Mucosa of stomach (tissue), 1 donor: Measurements from ENCODE around the gene RAB23.

Source experiments
- H3K27me3 ChIP-seq: one replicate; pipeline ENCODE4 v1.7.0; 2013; ENCODE audit warnings: mild to moderate bottlenecking, low read length; ENCODE audit not compliant: control insufficient read depth, insufficient read depth
- H3K36me3 ChIP-seq: one replicate; pipeline ENCODE4 v1.7.0; 2013; ENCODE audit warnings: low read length; ENCODE audit not compliant: control insufficient read depth, insufficient read depth
- H3K4me1 ChIP-seq: one replicate; pipeline ENCODE4 v1.7.0; 2013; ENCODE audit warnings: mild to moderate bottlenecking, low read length; ENCODE audit not compliant: control insufficient read depth, insufficient read depth
- H3K4me3 ChIP-seq: one replicate; pipeline ENCODE4 v1.7.0; 2013; ENCODE audit warnings: low read length
- H3K9ac ChIP-seq: one replicate; pipeline ENCODE4 v1.7.0; 2013; ENCODE audit warnings: mild to moderate bottlenecking, low read length, moderate library complexity
- H3K9me3 ChIP-seq: one replicate; pipeline ENCODE4 v1.7.0; 2013; ENCODE audit warnings: mild to moderate bottlenecking, low read length, moderate library complexity; ENCODE audit not compliant: control insufficient read depth
- donor health status: Pancreatic carcinoma.

The RAB23 gene

GRCh38 chr6:57221936-57222742 lies at the start of gene RAB23:
TSS of gene RAB23 (minus strand) at chr6:57222307. CDS start at chr6:57210380, 11,927 bp downstream.
- Histone ChIP-seq H3K4me3 (peak within 1 kb of the TSS; percentile 89), H3K27me3 (no peaks in the 10 kb centered on the region), H3K36me3 (no peaks in the 10 kb centered on the region), H3K9me3 (no peaks in the 10 kb centered on the region), H3K4me1 (no peaks in the 10 kb centered on the region), H3K9ac (peak within 1 kb of the TSS; percentile 82)

GRCh38 chr6:57268294-57268640 lies 46.2 kb upstream of the RAB23 start:
- Histone ChIP-seq H3K9ac (no peak overlapping the region), H3K4me1 (no peaks in the 10 kb centered on the region), H3K27me3 (no peaks in the 10 kb centered on the region)

GRCh38 chr6:57267586-57268293 lies 45.6 kb upstream of the RAB23 start:
- Histone ChIP-seq H3K4me3 (no peak overlapping the region), H3K4me1 (no peaks in the 10 kb centered on the region), H3K9me3 (no peaks in the 10 kb centered on the region), H3K27me3 (no peaks in the 10 kb centered on the region), H3K9ac (no peak overlapping the region), H3K36me3 (no peaks in the 10 kb centered on the region)

More at GRCh38 chr6:57268294-57268640, 46.2 kb upstream of the RAB23 start:
- Histone ChIP-seq H3K9me3 (no peaks in the 10 kb centered on the region), H3K36me3 (no peaks in the 10 kb centered on the region), H3K4me3 (no peak overlapping the region)

DNA sequence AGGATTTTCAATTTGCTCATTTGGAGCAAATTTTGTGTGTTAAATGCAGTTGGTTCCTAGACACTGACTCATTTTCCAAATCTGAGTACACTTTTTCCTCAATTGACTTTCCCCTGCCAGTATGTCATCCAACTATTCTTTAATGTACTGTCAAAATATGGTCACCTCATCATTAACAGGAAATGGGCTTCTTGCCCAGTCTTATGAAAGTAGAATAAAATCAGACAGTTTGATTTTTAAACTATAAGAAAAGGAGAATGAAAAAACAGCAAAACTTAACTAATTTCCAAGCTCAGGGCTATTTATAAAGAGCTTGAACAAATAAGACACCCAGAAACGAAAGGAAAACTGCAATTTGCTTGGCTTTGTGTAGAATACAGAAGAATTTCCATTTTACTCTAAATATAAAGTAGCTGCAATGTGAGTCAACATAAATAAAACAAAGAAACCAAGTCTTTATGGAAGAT lies 43.7 kb upstream of the RAB23 start:
- H3K36me3 ChIP-seq = no peaks in the 10 kb centered on the region
- H3K4me1 ChIP-seq = no peaks in the 10 kb centered on the region

GRCh38 chr6:57263739-57264138 lies 41.6 kb upstream of the RAB23 start:
- H3K4me1 ChIP-seq = no peaks in the 10 kb centered on the region
- H3K27me3 ChIP-seq = no peaks in the 10 kb centered on the region
- no peak overlapping the region for H3K4me3 ChIP-seq
- H3K9ac ChIP-seq = no peak overlapping the region
- no peaks in the 10 kb centered on the region for H3K9me3 ChIP-seq
- no peaks in the 10 kb centered on the region for H3K36me3 ChIP-seq

More for the DNA sequence above, 43.7 kb upstream of the RAB23 start:
- no peaks in the 10 kb centered on the region for H3K9me3 ChIP-seq
- H3K9ac ChIP-seq = no peak overlapping the region
- no peak overlapping the region for H3K4me3 ChIP-seq
- no peaks in the 10 kb centered on the region for H3K27me3 ChIP-seq

- Histone ChIP-seq H3K4me1 (no peaks in the 10 kb centered on the region), H3K9ac (no peak overlapping the region), H3K9me3 (no peaks in the 10 kb centered on the region), H3K4me3 (no peak overlapping the region), H3K27me3 (no peaks in the 10 kb centered on the region), H3K36me3 (no peaks in the 10 kb centered on the region)
These were observed 41.0 kb upstream of the RAB23 start for GRCh38 chr6:57262901-57263694.

GRCh38 chr6:57262488-57262887 lies 40.4 kb upstream of the RAB23 start:
- Histone ChIP-seq H3K9me3 (no peaks in the 10 kb centered on the region), H3K27me3 (no peaks in the 10 kb centered on the region), H3K4me3 (no peak overlapping the region), H3K36me3 (no peaks in the 10 kb centered on the region), H3K4me1 (no peaks in the 10 kb centered on the region), H3K9ac (no peak overlapping the region)

GRCh38 chr6:57261926-57262325 lies 39.8 kb upstream of the RAB23 start:
- Histone ChIP-seq H3K36me3 (no peaks in the 10 kb centered on the region), H3K9ac (no peak overlapping the region), H3K27me3 (no peaks in the 10 kb centered on the region), H3K9me3 (no peaks in the 10 kb centered on the region), H3K4me3 (no peak overlapping the region), H3K4me1 (no peaks in the 10 kb centered on the region)

GRCh38 chr6:57259064-57259463 lies 37.0 kb upstream of the RAB23 start:
- Histone ChIP-seq H3K4me1 (no peaks in the 10 kb centered on the region), H3K36me3 (no peaks in the 10 kb centered on the region), H3K9me3 (no peaks in the 10 kb centered on the region), H3K9ac (no peak overlapping the region), H3K27me3 (no peaks in the 10 kb centered on the region), H3K4me3 (no peak overlapping the region)

DNA sequence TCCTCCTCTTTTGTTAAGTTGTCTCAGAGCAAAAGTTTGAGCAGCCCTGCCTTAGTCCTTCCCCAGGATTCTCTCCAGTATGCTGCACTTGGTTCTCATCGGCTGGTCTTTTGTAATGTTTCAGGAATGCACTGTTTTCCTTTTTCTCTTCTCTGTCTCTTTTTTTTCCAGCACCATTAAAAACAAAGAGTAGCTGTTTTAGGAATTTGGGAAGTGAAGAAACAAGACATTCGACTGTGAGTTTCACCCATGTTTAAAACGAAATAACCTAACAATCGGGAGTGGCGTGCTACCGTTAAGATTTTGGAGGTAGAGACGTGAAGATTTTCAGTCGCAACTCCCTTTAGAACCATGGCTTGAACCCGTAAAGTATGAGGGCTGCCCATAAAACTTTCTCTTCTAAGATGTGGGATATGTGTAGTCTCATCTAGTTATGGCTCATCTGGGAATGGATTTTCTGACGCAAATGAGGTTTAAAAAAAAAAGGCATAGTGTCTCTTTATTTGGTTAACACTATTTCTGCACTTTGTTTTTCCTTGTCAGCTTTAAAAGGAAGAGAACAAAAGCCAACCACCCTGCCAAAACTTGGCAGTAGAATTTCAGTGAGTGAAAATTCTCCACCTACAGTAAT lies 35.9 kb upstream of the RAB23 start:
- Histone ChIP-seq H3K36me3 (no peaks in the 10 kb centered on the region), H3K9me3 (no peaks in the 10 kb centered on the region), H3K9ac (no peak overlapping the region), H3K4me1 (no peaks in the 10 kb centered on the region), H3K4me3 (no peak overlapping the region), H3K27me3 (no peaks in the 10 kb centered on the region)

DNA sequence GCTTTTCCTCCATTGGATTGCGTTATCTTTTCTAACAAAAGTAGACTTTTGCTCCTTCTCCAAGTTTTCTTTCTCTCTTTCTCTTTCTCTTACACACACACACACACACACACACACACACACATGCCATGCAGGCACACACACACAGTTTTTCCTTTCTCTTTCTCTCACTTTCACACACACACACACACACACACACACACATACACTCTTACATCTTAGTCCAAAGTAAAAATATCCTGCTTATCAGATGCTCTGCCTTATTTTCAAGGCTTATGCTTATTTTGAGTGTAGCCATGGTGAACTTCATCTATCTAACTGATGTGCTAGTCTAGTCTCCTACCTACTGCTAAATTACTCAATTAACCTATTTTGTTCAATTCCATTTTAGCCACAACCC lies 34.4 kb upstream of the RAB23 start:
- Histone ChIP-seq H3K9me3 (no peaks in the 10 kb centered on the region), H3K4me1 (no peaks in the 10 kb centered on the region), H3K36me3 (no peaks in the 10 kb centered on the region), H3K9ac (no peak overlapping the region), H3K27me3 (no peaks in the 10 kb centered on the region), H3K4me3 (no peak overlapping the region)
